Esophagus squamous epithelium (tissue), 5 donors: ENCODE data around the gene KDM6B. TPM values are rescaled to one million over a fixed set of nuclear protein-coding genes. Genes with fewer than 3 reads are reported as not detected.

Experiments used
- DNase-seq: peaks from one replicate; lab custom pipeline; 2025; lab: John Stamatoyannopoulos, UW
- H3K27ac ChIP-seq, 4 donors: fragments of 200-600 bp; sonication (generic); one replicate each; pipeline ENCODE4 v1.5.1; 2016 to 2019; ENCODE audit warnings: mild to moderate bottlenecking in 1 of 4
- H3K27me3 ChIP-seq, 4 donors: fragments of 200-600 bp; sonication (generic); 1 replicate in 3 of 4; 2 replicates in 1 of 4; pipeline versions ENCODE4 v1.5.1 to v1.6.0; 2017 to 2021; ENCODE audit warnings: antibody characterized with exemption in 1 of 4
- H3K36me3 ChIP-seq, 3 donors: fragments of 200-600 bp; sonication (generic); one replicate each; pipeline ENCODE4 v1.5.1; 2016 to 2019
- H3K4me1 ChIP-seq, 3 donors: fragments of 200-600 bp; sonication (generic); one replicate each; pipeline ENCODE4 v1.5.1; 2017 to 2019
- H3K4me3 ChIP-seq, 4 donors: fragments of 200-600 bp; sonication (generic); 1 replicate in 3 of 4; 2 replicates in 1 of 4; pipeline ENCODE4 v1.5.1; 2016 to 2019; ENCODE audit warnings: mild to moderate bottlenecking in 2 of 4, moderate library complexity in 1 of 4
- H3K9me3 ChIP-seq, 3 donors: fragments of 200-600 bp; sonication (generic); one replicate each; pipeline ENCODE4 v1.5.1; 2016 to 2019
- CTCF ChIP-seq, 6 experiments: fragments of 450-650 bp in 4 of 6; fragments of 200-600 bp in 2 of 6; sonication (generic) in 2 of 6; IDR thresholded peaks; one replicate each; pipeline ENCODE4 v1.5.1; 2016 to 2019; ENCODE audit warnings: antibody characterized with exemption in 6 of 6, mild to moderate bottlenecking in 4 of 6, moderate library complexity in 4 of 6
- POLR2A ChIP-seq, 4 donors: fragments of 450-650 bp; IDR thresholded peaks; one replicate each; pipeline ENCODE4 v1.6.1; 2017; ENCODE audit warnings: antibody characterized with exemption in 4 of 4, mild to moderate bottlenecking in 4 of 4, moderate library complexity in 3 of 4
- WGBS, 2 donors: methylation state at CpG; one replicate each; pipeline ENCODE4 v1.1.5; 2018; 5-methylcytosine and 5-hydroxymethylcytosine counted together
- intact Hi-C: fragments of 100-400 bp; cut with DNase I; formaldehyde crosslinking; loops from one replicate; pipeline ENCODE4 v1.15.0; 2022
- total RNA-seq, 4 donors: library from RNA; depleted of rRNA; stranded (reverse); fragments of >200 nt; gene quantifications; one replicate each; pipeline ENCODE4 v1.1.0, GENCODE V29; 2016
- donor health status: DM: yes; HTN: yes; CAD: no.

The KDM6B gene
- total RNA-seq, 4 donors from 2014 or later: 6.7 to 14.6 (median 7.5) TPM

GRCh38 chr17:7856811-7857712, 23.0 kb downstream of the KDM6B start, which contains the start of gene NAA38:
Gene NAA38 (minus strand): TSS chr17:7857559. CDS start chr17:7857463, 96 bp downstream.
- no peaks in the 10 kb centered on the region for H3K27me3 ChIP-seq
- H3K9me3 ChIP-seq: no peaks in the 10 kb centered on the region
- peak within 1 kb of the TSS; percentile 51 to 81 (median 76) for H3K4me3 ChIP-seq
- peaks cover 0 to 50% (median 4%) of the 10 kb centered on the region in 3 donors for H3K36me3 ChIP-seq
- DNase-seq: peak; percentile 90
- 0% methylated on average over 36 to 64 of the region's 64 CpGs for WGBS, 2 donors
- H3K4me1 ChIP-seq: peaks cover 23 to 65% (median 32%) of the 10 kb centered on the region in 3 donors
- intact Hi-C loops: no loop called here
- TF ChIP-seq CTCF (IDR thresholded peaks at IDR 0.05) (peak; percentile 36 to 84 (median 52)), POLR2A (IDR thresholded peaks at IDR 0.05) (peak in 2 of 4 donors; percentile 47 to 68)
- H3K27ac ChIP-seq: peak within 1 kb of the TSS; percentile 82 to 97 (median 96)

- Histone ChIP-seq H3K4me3 (peak within 1 kb of the TSS; percentile 51 to 81 (median 76)), H3K36me3 (peaks cover 0 to 44% (median 0%) of the 10 kb centered on the region in 3 donors), H3K9me3 (no peaks in the 10 kb centered on the region), H3K4me1 (peaks cover 23 to 60% (median 30%) of the 10 kb centered on the region in 3 donors), H3K27ac (peak within 1 kb of the TSS; percentile 82 to 97 (median 96)), H3K27me3 (no peaks in the 10 kb centered on the region)
- intact Hi-C loops: no loop called here
- DNase-seq: peak; percentile 80
- TF ChIP-seq CTCF (IDR thresholded peaks at IDR 0.05) (peak in 1 of 6 experiments; percentile 31), POLR2A (IDR thresholded peaks at IDR 0.05) (peak in 2 of 4 donors; percentile 40 to 45)
- WGBS, 2 donors: 1% methylated on average over 32 to 41 of the region's 48 CpGs
These were observed 23.9 kb downstream of the KDM6B start, which contains the start of gene CYB5D1 for GRCh38 chr17:7857713-7858521. Gene CYB5D1 (plus strand): TSS chr17:7858003. CDS start chr17:7858135, 132 bp downstream.

GRCh38 chr17:7858522-7858810, 24.4 kb downstream of the KDM6B start:
- peak overlapping the region; percentile 82 to 97 (median 96) for H3K27ac ChIP-seq
- intact Hi-C loops: no loop called here
- TF ChIP-seq POLR2A (IDR thresholded peaks at IDR 0.05) (no peak), CTCF (IDR thresholded peaks at IDR 0.05) (peak in 5 of 6 experiments; percentile 41 to 68 (median 56))
- 4 to 25% methylated on average over 5 to 9 of the region's 20 CpGs for WGBS, 2 donors
- no peaks in the 10 kb centered on the region for H3K9me3 ChIP-seq
- peak overlapping the region; percentile 51 to 81 (median 76) for H3K4me3 ChIP-seq
- peaks cover 23 to 56% (median 30%) of the 10 kb centered on the region in 3 donors for H3K4me1 ChIP-seq
- H3K36me3 ChIP-seq: peaks cover 0 to 39% (median 0%) of the 10 kb centered on the region in 3 donors
- H3K27me3 ChIP-seq: no peaks in the 10 kb centered on the region
- no peak for DNase-seq

GRCh38 chr17:7859028-7859427, 25.0 kb downstream of the KDM6B start:
- Histone ChIP-seq H3K9me3 (no peaks in the 10 kb centered on the region), H3K27me3 (no peaks in the 10 kb centered on the region), H3K27ac (peak overlapping the region in 3 of 4 donors; percentile 82 to 97 (median 97)), H3K4me3 (peak overlapping the region in 3 of 4 donors; percentile 73 to 81 (median 79)), H3K4me1 (peaks cover 23 to 52% (median 30%) of the 10 kb centered on the region in 3 donors), H3K36me3 (peaks cover 0 to 33% (median 0%) of the 10 kb centered on the region in 3 donors)
- intact Hi-C loops: no loop called here
- 69 to 85% methylated on average over 7 of the region's 8 CpGs for WGBS, 2 donors
- no peak for DNase-seq
- TF ChIP-seq CTCF (IDR thresholded peaks at IDR 0.05): no peak
- TF ChIP-seq POLR2A (IDR thresholded peaks at IDR 0.05): no peak
